Duodenal mucosa (tissue), 2 donors: ENCODE data around the gene FFAR1.
"Not testable (repeated sequence)": the region's sequence is repeated elsewhere in the genome, so short reads cannot be mapped to it uniquely, and the experiment has no call there.

ENCODE experiments used
- H3K27ac ChIP-seq: one replicate; pipeline ENCODE4 v1.7.0; 2013; ENCODE audit warnings: low read depth, low read length
- H3K27me3 ChIP-seq, 2 donors: one replicate each; pipeline ENCODE4 v1.7.0; 2013; ENCODE audit warnings: low read length in 2 of 2, control low read depth in 1 of 2; ENCODE audit not compliant: insufficient read depth in 2 of 2, control insufficient read depth in 1 of 2
- H3K36me3 ChIP-seq, 2 donors: one replicate each; pipeline ENCODE4 v1.7.0; 2013; ENCODE audit warnings: low read length in 2 of 2, control low read depth in 1 of 2; ENCODE audit not compliant: insufficient read depth in 2 of 2, control insufficient read depth in 1 of 2
- H3K4me1 ChIP-seq, 2 donors: one replicate each; pipeline ENCODE4 v1.7.0; 2013; ENCODE audit warnings: low read length in 2 of 2, control low read depth in 1 of 2; ENCODE audit not compliant: insufficient read depth in 2 of 2, control insufficient read depth in 1 of 2
- H3K4me3 ChIP-seq, 2 donors: one replicate each; pipeline ENCODE4 v1.7.0; 2013; ENCODE audit warnings: low read length in 2 of 2, low read depth in 1 of 2
- H3K9ac ChIP-seq, 2 donors: one replicate each; pipeline ENCODE4 v1.7.0; 2013; ENCODE audit warnings: low read length in 2 of 2, low read depth in 1 of 2
- H3K9me3 ChIP-seq, 2 donors: one replicate each; pipeline ENCODE4 v1.7.0; 2013; ENCODE audit warnings: low read length in 2 of 2, control low read depth in 1 of 2; ENCODE audit not compliant: control insufficient read depth in 1 of 2

FFAR1 gene

GRCh38 chr19:35350591-35350990, 2.9 kb downstream of the FFAR1 start:
- H3K27ac ChIP-seq = no peak overlapping the region
- no peaks in the 10 kb centered on the region for H3K36me3 ChIP-seq
- no peak overlapping the region for H3K9ac ChIP-seq
- H3K4me1 ChIP-seq = peaks cover 6 to 16% of the 10 kb centered on the region in 2 donors
- no peaks in the 10 kb centered on the region for H3K9me3 ChIP-seq
- peaks cover 0 to 8% of the 10 kb centered on the region in 2 donors for H3K27me3 ChIP-seq
- no peak overlapping the region for H3K4me3 ChIP-seq

DNA sequence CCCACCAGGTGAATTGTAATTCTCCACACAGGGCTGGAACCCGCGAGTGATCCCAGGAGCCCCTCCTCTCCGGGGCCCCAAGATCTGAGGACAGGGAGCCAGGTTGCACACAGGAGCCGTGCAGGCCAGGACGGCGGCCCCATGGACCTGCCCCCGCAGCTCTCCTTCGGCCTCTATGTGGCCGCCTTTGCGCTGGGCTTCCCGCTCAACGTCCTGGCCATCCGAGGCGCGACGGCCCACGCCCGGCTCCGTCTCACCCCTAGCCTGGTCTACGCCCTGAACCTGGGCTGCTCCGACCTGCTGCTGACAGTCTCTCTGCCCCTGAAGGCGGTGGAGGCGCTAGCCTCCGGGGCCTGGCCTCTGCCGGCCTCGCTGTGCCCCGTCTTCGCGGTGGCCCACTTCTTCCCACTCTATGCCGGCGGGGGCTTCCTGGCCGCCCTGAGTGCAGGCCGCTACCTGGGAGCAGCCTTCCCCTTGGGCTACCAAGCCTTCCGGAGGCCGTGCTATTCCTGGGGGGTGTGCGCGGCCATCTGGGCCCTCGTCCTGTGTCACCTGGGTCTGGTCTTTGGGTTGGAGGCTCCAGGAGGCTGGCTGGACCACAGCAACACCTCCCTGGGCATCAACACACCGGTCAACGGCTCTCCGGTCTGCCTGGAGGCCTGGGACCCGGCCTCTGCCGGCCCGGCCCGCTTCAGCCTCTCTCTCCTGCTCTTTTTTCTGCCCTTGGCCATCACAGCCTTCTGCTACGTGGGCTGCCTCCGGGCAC, 3.9 kb downstream of the FFAR1 start:
- no peaks in the 10 kb centered on the region for H3K36me3 ChIP-seq
- no peak overlapping the region for H3K27ac ChIP-seq
- peaks cover 0 to 3% of the 10 kb centered on the region in 2 donors for H3K27me3 ChIP-seq
- no peaks in the 10 kb centered on the region for H3K9me3 ChIP-seq
- peaks cover 0 to 9% of the 10 kb centered on the region in 2 donors for H3K4me1 ChIP-seq
- H3K9ac ChIP-seq = no peak overlapping the region
- H3K4me3 ChIP-seq = no peak overlapping the region

- Histone ChIP-seq H3K4me1 (peaks cover 0 to 7% of the 10 kb centered on the region in 2 donors), H3K27me3 (peaks cover 0 to 3% of the 10 kb centered on the region in 2 donors)
Measured at GRCh38 chr19:35352177-35352447, 4.4 kb downstream of the FFAR1 start.

DNA sequence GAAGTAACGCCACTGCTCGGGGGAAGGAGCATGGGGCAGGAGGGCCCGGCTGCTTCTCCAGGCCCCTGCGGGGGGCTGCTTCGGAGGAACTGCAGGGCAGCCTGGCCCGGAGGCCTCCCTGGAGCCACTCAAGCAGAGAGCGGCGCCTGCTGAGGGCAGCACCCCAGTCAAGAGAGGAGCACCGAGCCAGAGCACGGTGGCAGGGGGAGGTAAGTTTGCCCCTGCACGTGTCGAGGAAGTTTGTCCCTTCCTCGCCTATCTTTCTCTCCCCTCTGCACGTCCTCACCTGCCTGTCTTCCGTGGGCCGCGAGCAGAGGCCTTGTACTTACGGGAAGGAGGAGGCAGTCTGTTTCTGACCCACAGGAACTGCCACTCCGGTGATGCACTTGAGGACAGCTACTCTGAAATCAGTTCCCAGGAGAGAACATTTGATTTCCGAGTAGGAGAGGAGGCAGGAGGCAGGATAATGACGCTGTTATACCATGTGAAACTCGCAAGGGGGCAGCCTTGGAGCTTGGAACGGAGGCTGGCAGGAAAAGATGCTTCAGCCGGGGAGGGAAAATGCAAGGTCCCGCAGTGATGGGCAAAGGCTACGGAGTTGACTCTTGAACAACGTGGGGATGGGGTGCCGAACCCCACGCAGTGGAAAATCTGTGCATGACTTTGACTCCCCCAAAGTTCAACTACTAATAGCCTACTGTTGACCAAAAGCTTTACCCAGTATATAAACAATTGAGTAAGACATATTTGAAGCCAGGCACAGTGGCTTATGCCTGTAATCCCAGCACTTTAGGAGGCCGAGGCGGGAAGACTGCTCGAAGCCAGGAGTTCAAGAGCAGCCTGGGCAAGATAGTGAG, 5.0 kb downstream of the FFAR1 start:
- no peak overlapping the region for H3K4me3 ChIP-seq
- peaks cover 0 to 4% of the 10 kb centered on the region in 2 donors for H3K4me1 ChIP-seq
- no peak overlapping the region for H3K27ac ChIP-seq
- H3K9ac ChIP-seq = no peak overlapping the region
- no peaks in the 10 kb centered on the region for H3K9me3 ChIP-seq
- H3K27me3 ChIP-seq = peaks cover 0 to 3% of the 10 kb centered on the region in 2 donors
- H3K36me3 ChIP-seq = no peaks in the 10 kb centered on the region

More at GRCh38 chr19:35352177-35352447, 4.4 kb downstream of the FFAR1 start:
- Histone ChIP-seq H3K36me3 (no peaks in the 10 kb centered on the region), H3K27ac (no peak overlapping the region), H3K9ac (no peak overlapping the region), H3K4me3 (no peak overlapping the region), H3K9me3 (no peaks in the 10 kb centered on the region)

DNA sequence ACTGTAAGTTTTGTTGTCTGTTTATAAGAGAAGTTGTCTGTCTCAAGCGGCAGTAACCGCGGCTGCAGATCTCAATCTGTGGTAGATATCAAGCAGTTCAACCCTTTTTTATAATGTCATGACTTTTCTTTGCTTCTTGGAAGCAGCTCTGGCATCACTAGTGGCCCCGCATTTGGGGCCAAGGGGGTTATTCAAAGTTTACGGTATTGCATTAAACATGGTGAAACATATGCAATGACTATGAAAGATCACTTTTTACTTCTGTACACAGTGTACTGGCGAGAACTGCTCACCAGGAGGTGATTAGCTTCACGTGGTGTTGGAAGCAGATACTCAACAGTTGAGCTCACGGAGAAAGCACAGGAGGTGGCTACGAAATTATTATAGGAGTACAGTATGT, 5.9 kb downstream of the FFAR1 start:
- H3K9ac ChIP-seq = no peak overlapping the region
- no peaks in the 10 kb centered on the region for H3K36me3 ChIP-seq
- no peak overlapping the region for H3K4me3 ChIP-seq
- H3K4me1 ChIP-seq = no peaks in the 10 kb centered on the region
- H3K27ac ChIP-seq = no peak overlapping the region
- peaks cover 0 to 3% of the 10 kb centered on the region in 2 donors for H3K27me3 ChIP-seq
- no peaks in the 10 kb centered on the region for H3K9me3 ChIP-seq

DNA sequence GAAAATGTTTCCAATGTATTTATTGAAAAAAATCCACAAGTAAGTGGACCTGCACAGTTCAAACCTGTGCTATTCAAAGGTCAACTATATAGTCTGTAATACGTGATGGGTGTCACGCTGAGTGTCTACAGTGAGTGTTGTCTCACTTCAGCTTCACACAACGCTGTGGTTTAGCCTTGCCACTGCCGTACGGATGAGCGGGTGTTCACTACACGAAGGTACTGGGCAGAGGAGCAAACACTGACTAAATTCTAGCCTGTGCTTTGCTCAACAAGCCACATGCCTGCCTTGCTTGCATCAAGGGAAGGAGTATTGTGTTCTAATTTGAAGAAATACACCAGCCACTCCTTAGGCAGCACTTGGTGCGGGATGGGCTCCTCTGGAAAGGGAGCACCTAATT, 7.2 kb downstream of the FFAR1 start:
- no peak overlapping the region for H3K4me3 ChIP-seq
- no peaks in the 10 kb centered on the region for H3K36me3 ChIP-seq
- no peaks in the 10 kb centered on the region for H3K9me3 ChIP-seq
- H3K27ac ChIP-seq = no peak overlapping the region
- peaks cover 0 to 3% of the 10 kb centered on the region in 2 donors for H3K27me3 ChIP-seq
- no peaks in the 10 kb centered on the region for H3K4me1 ChIP-seq
- H3K9ac ChIP-seq = no peak overlapping the region

- Histone ChIP-seq H3K27me3 (peaks cover 0 to 3% of the 10 kb centered on the region in 2 donors), H3K36me3 (no peaks in the 10 kb centered on the region), H3K9ac (no peak overlapping the region), H3K4me3 (no peak overlapping the region), H3K27ac (no peak overlapping the region), H3K4me1 (no peaks in the 10 kb centered on the region), H3K9me3 (no peaks in the 10 kb centered on the region)
Measured at GRCh38 chr19:35355791-35356460, 8.2 kb downstream of the FFAR1 start.

GRCh38 chr19:35357867-35358573, 10.3 kb downstream of the FFAR1 start, which contains the start of gene FFAR3:
TSS of gene FFAR3 (plus strand) at chr19:35358460. CDS start at chr19:35358891, 431 bp downstream.
- no peaks in the 10 kb centered on the region for H3K4me1 ChIP-seq
- no peak within 1 kb of the TSS for H3K27ac ChIP-seq
- H3K9ac ChIP-seq = no peak within 1 kb of the TSS

GRCh38 chr19:35358834-35359233, 11.1 kb downstream of the FFAR1 start:
- not testable (repeated sequence) for H3K9me3 ChIP-seq, H3K27ac ChIP-seq, H3K27me3 ChIP-seq, H3K4me1 ChIP-seq, H3K9ac ChIP-seq, H3K4me3 ChIP-seq, H3K36me3 ChIP-seq

More at GRCh38 chr19:35357867-35358573, 10.3 kb downstream of the FFAR1 start, which contains the start of gene FFAR3:
- H3K4me3 ChIP-seq = no peak within 1 kb of the TSS
- no peaks in the 10 kb centered on the region for H3K9me3 ChIP-seq
- no peaks in the 10 kb centered on the region for H3K36me3 ChIP-seq
- peaks cover 0 to 3% of the 10 kb centered on the region in 2 donors for H3K27me3 ChIP-seq
